ENCODE results near the gene ST6GALNAC4.

GRCh38 chr9:127943011-127943662 is 26.3 kb upstream of the ST6GALNAC4 start:
- no peak for TF ChIP-seq POLR2AphosphoS5 (IDR thresholded peaks at IDR 0.05)
- TF ChIP-seq POLR2A (IDR thresholded peaks at IDR 0.05) = no peak
- no peak for TF ChIP-seq CTCF (IDR thresholded peaks at IDR 0.05)
